GM13976 (cell line): ENCODE data around the gene METTL14.

ENCODE experiments used
- DNase-seq: peaks from one replicate; pipeline ENCODE4 v3.0.0; 2012; ENCODE audit warnings: low spot score
- in situ Hi-C: fragments of 300-500 bp; cut with MboI; formaldehyde crosslinking; loops from one replicate; pipeline ENCODE4 v1.12.0; 2022; ENCODE audit warnings: low sequenced_read_pairs, mixed read lengths, inconsistent platforms; ENCODE audit not compliant: unreplicated experiment
- TF ChIP-seq, protein P1 (sequence below): IDR thresholded peaks from 2 replicates; pipeline ENCODE4 v1.5.1; 2012; ENCODE audit warnings: borderline replicate concordance, mild to moderate bottlenecking; ENCODE audit not compliant: insufficient read depth; ENCODE audit errors: extremely low read depth, missing control alignments, control extremely low read depth

Gene METTL14

DNA sequence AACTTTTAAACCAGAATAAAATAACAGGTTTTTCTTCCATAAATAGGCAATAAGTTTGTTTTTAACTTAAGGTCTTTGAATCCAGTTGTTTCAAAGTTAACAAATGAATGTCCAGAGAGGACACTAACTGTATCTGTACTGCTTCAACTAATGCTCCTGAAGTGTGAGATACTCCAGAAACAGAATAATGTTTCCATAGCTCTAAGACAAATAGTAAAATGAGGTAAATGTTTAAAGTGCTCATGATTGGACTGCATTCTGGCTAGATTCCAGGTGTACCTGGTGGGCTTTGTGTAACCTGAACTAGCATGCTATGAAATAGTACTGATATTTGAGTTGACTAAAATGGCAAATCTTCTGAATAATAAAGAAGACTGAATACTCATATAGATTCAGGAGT, 51.7 kb downstream of the METTL14 start:
- TF ChIP-seq, protein P1, sequence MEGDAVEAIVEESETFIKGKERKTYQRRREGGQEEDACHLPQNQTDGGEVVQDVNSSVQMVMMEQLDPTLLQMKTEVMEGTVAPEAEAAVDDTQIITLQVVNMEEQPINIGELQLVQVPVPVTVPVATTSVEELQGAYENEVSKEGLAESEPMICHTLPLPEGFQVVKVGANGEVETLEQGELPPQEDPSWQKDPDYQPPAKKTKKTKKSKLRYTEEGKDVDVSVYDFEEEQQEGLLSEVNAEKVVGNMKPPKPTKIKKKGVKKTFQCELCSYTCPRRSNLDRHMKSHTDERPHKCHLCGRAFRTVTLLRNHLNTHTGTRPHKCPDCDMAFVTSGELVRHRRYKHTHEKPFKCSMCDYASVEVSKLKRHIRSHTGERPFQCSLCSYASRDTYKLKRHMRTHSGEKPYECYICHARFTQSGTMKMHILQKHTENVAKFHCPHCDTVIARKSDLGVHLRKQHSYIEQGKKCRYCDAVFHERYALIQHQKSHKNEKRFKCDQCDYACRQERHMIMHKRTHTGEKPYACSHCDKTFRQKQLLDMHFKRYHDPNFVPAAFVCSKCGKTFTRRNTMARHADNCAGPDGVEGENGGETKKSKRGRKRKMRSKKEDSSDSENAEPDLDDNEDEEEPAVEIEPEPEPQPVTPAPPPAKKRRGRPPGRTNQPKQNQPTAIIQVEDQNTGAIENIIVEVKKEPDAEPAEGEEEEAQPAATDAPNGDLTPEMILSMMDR: no peak
- in situ Hi-C loops: no loop called here
- DNase-seq: no peak

DNA sequence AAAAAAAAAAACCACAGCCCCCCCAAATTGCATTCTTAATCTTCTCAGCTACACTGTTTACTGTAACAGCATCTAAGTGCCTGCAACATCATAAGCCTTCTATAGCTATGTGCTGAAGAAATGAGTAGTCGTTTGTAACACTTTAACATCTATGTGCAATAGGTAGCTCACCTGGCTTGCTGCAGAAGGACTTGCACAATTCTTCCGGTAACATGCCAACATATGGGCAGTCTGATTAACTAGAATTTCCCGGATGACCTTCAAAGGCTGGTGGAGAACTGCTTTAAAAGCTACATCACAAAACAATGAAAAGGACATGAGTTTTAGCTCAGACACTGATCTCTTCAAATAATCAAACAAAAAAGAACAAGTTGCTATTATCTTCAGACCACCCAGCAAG, 52.9 kb downstream of the METTL14 start:
- no peak for DNase-seq
- in situ Hi-C loops: no loop called here
- TF ChIP-seq, protein P1: no peak

- in situ Hi-C loops: no loop called here
- TF ChIP-seq, protein P1: no peak
Measured at GRCh38 chr4:118739022-118739713, 54.0 kb downstream of the METTL14 start.

DNA sequence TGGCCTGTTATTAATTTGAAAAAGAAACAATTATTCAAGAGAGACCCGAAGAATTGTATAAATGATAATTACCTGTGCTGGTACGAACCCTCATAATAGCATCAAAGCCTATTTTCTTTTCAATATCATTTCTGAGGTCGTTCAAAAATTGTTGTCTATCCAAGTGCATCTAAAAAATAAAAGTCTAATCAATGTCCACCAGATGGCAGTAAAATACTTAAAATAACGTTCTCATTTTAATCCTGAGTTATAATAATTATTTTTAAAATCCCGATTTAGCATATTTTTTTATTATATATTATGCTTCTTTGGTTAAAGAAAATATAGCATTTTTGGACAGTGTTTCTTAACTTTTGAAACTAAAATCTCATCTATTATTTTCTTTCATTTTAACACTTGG, 55.7 kb downstream of the METTL14 start:
- TF ChIP-seq, protein P1: no peak
- no peak for DNase-seq
- in situ Hi-C loops: no loop called here

More at GRCh38 chr4:118739022-118739713, 54.0 kb downstream of the METTL14 start:
- DNase-seq: no peak

DNA sequence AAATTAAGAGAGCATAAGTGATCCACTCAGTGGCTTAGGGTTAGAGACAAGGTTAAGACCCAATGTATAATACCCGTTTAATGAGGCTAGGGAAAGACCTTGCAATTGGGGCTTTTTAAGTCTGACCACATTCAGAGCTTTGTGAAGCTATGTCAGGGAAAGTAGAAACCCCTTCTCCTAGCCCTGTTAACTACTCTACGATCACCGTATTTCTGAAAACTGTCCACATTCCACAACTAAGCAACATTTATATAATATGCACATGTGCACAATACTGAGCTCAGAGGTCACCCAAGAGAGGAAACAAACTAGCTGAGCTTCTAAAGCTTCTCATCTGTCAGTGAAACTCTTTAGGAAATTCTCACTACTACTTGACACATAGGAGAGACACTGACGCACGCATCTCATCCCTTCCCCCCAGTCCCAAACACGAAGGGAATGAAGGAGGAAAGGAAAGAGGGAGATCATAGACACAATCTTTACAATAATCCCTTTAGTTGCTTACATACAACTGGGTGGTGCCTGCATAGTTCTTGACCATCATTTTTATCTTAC, 56.2 kb downstream of the METTL14 start:
- no peak for DNase-seq
- TF ChIP-seq, protein P1: no peak
- in situ Hi-C loops: no loop called here

- in situ Hi-C loops: no loop called here
- TF ChIP-seq, protein P1: no peak
- DNase-seq: no peak
Measured at GRCh38 chr4:118742050-118742449, 56.9 kb downstream of the METTL14 start.
